IPS-18c (cell line): ENCODE results near the gene LIMCH1.

Experiments used
- H3K4me3 ChIP-seq: 2 replicates; pipeline ENCODE4 v1.7.0; 2013; ENCODE audit warnings: low read depth, mild to moderate bottlenecking, low read length, moderate library complexity; ENCODE audit not compliant: insufficient read depth
- H3K9me3 ChIP-seq: one replicate; pipeline ENCODE4 v1.6.1; 2013; ENCODE audit warnings: mild to moderate bottlenecking, low read length, moderate library complexity; ENCODE audit not compliant: control insufficient read depth, insufficient read depth

LIMCH1 gene

DNA sequence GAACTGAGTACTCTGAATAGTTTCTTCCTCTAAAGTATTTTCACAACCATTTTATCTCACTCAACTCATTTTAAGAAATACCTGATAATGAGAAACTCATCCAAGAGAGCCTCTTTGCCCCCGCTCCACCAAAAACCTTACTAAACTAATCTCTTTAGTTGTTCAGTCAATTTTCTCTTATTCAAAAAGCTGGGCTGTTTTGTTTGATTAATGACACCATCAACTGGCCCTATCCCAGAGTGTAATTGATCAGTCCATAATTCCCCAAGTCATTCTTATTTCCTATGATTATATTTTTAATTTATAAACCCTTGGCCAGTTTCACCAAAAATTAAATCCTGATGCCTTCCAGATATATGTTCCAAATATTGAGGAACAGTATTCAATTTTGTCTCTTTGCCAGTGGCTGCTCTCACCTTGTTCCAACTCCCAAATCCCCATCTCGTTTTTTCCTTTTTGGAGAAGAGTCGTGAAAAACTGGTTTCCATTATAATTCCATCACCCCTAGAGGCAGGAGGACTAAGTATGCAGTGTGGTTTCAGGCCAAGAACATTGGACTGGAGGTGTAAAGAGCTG lies 10.4 kb downstream of the LIMCH1 start:
- Histone ChIP-seq H3K4me3 (no peak overlapping the region), H3K9me3 (no peaks in the 10 kb centered on the region)

DNA sequence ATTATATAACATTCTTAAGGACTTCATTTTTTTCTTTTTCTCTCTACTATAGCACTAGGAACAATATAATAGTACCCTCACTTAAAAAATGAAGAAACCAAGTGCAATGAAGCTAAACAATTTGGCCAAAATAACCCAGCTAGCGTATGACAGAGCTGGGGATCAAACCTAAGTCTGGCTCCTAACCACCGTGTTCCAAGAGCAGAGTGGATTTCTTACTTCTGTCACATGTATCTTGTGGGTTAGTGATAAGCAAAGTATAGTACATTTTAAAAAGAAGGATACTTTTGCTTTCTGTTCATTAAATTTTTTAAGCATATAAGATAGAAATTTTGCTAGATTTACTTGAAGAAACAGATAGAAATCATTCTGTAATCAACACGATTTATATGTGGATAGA lies 11.5 kb downstream of the LIMCH1 start:
- Histone ChIP-seq H3K4me3 (no peak overlapping the region), H3K9me3 (no peaks in the 10 kb centered on the region)

DNA sequence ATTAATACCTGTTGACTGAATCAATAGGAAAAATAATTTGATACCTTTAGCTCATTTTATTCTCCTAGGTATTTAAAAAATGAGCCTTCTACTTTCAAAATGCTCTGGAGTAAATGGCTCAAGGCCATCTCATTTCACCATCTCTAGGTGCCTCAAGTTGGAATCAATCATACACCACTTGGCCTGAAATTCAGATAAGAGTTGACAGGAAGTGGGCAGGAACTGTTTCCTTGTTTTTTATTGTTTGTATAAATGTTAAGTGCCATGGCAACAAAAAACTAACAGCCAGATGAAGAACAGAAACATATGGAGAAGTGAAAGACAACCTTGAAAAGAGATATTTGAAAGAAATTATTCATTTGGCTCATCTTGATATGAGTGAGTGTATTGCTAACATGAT lies 12.4 kb downstream of the LIMCH1 start:
- Histone ChIP-seq H3K4me3 (no peak overlapping the region), H3K9me3 (no peaks in the 10 kb centered on the region)

GRCh38 chr4:41551536-41551935 lies 13.6 kb downstream of the LIMCH1 start:
- Histone ChIP-seq H3K9me3 (no peaks in the 10 kb centered on the region), H3K4me3 (no peak overlapping the region)

DNA sequence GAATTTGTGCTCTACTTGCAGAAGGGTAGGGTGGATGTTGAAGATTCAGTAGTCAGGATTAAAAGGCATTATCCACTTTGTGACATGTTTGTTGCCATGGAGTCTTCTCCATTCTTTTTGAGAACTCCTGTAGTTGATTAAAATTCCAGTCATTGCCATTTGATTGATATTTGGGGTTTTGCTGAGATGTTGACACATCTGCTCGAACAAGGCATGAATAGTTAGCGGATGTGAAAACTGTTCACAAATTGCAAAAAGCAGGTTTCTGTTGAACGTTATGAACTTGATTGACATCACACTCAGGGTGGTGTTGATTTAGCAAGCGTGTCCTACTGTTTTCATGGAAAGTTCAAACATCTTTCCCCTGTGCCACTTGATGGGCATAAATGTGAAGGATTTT lies 16.9 kb downstream of the LIMCH1 start:
- Histone ChIP-seq H3K9me3 (no peaks in the 10 kb centered on the region), H3K4me3 (no peak overlapping the region)

GRCh38 chr4:41556526-41556925 lies 18.6 kb downstream of the LIMCH1 start:
- Histone ChIP-seq H3K9me3 (no peaks in the 10 kb centered on the region), H3K4me3 (no peak overlapping the region)

- H3K4me3 ChIP-seq = no peak overlapping the region
Observed at GRCh38 chr4:41559940-41560516, 22.1 kb downstream of the LIMCH1 start.

DNA sequence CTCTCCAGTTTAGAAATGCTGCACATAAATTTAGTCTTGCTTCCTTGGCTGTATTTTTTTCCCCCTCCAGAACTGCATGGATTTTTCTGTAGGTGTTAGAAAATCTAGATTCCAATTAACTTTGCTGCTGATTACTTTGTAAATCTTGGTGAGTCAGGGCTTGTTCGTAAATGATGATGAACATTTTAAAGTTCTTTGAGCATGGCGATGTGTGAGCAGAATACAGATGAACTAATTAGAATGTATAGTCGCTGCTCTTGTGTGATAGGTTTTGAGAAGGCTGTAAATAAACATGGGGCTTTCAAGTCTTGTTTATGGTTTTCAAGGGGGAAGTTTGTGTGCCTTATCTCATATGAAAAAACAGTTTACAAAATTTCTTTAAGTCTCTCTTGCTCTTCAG lies 23.3 kb downstream of the LIMCH1 start:
- Histone ChIP-seq H3K9me3 (peaks cover 3% of the 10 kb centered on the region), H3K4me3 (no peak overlapping the region)

More at GRCh38 chr4:41559940-41560516, 22.1 kb downstream of the LIMCH1 start:
- H3K9me3 ChIP-seq = peaks cover 3% of the 10 kb centered on the region

DNA sequence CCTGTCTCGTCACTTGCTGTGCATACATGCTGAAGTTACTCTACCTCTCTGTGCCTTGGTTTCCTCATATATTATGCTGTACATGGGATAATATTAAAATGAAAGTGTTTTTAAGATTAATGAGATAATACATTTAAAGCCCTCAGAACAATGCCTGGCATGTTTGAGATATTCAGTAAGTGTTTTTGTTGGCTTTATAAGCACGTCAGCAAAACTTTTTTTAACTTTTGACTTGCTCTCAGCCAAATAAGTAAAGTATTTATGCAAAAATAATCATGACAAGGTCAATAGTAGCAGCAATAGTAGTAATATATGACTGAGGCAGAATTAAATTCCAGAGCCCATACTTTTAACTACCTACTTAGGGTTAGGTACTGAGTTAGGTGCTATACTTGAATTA lies 29.2 kb downstream of the LIMCH1 start:
- Histone ChIP-seq H3K4me3 (no peak overlapping the region), H3K9me3 (peaks cover 3% of the 10 kb centered on the region)

- H3K9me3 ChIP-seq = peaks cover 3% of the 10 kb centered on the region
- no peak overlapping the region for H3K4me3 ChIP-seq
Observed at GRCh38 chr4:41568363-41568762, 30.4 kb downstream of the LIMCH1 start.

DNA sequence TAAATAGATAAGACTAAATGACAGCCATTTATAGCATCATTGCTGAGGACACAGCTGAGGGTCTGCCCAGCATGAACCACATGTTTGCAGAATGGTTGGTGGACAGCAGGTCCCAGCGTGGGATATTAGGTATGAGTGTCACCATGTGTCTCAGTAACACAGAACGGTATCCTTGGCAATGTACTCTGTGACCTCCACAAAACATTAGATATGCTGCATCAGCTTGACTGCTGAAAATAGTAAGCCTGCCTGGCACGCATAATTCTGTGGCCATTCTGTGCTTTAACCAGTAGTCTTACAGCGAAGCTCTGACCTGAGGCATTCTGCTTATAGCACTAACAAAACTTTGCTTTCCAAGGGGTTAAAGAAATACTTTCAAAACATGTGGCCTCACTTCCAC lies 32.0 kb downstream of the LIMCH1 start:
- H3K4me3 ChIP-seq = no peak overlapping the region
- H3K9me3 ChIP-seq = no peaks in the 10 kb centered on the region

DNA sequence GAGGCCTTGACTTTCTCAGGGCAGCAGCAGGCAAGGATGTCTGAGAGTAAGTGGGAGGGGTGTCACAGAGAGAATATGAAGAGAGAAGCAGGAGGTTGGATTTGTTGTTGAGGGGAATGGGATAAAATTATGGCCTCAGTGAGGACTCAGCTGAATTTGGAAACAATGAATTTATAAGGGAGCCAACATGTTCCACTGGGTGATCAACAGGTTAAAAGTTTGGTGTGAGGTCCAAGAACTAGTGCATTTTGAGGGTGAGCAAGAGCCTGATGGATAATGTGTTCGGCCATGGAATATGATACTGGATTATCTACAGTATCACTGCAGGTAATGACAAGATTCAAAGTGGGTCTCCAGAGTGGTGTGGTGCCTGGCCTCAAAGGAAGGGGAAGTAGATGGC lies 33.5 kb downstream of the LIMCH1 start:
- no peaks in the 10 kb centered on the region for H3K9me3 ChIP-seq
- H3K4me3 ChIP-seq = no peak overlapping the region

DNA sequence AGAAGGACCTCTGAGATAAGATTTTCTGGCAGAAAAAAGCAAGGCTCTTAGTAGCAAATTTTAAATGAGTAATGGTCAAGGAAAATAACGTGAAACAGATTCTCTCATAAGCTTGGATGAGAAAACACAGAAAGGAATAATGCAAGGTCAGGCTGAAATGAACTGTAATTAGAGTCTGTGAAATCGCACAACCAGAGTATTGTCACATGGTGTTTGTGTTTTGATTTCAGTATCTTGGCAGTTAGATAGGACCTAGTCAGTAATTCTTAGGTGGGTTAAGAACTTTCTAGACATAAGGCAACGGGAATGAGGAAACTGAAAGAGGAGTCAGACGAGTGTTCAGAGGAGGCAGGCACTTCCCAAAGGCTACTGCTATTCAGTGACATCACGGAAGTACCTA lies 34.6 kb downstream of the LIMCH1 start:
- Histone ChIP-seq H3K4me3 (no peak overlapping the region), H3K9me3 (no peaks in the 10 kb centered on the region)

DNA sequence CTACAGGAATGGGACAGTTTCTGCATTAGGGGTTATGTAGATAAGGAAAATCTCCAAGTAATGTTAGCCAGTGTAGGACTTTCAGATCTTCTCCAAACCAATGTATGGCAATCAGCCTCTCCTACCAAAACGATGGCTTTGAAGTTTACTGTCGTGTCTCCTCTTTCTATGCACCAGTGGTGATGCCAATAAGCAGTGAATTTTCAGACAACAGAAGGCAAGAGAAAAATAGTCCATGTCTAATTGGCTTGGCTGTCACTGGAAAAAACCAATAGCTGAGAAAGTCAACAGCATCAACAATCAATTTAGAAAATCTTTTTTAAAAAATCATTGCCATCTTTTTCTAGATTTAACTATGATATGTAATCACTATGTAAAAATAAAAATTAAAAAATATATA lies 35.0 kb downstream of the LIMCH1 start:
- no peak overlapping the region for H3K4me3 ChIP-seq
- no peaks in the 10 kb centered on the region for H3K9me3 ChIP-seq

DNA sequence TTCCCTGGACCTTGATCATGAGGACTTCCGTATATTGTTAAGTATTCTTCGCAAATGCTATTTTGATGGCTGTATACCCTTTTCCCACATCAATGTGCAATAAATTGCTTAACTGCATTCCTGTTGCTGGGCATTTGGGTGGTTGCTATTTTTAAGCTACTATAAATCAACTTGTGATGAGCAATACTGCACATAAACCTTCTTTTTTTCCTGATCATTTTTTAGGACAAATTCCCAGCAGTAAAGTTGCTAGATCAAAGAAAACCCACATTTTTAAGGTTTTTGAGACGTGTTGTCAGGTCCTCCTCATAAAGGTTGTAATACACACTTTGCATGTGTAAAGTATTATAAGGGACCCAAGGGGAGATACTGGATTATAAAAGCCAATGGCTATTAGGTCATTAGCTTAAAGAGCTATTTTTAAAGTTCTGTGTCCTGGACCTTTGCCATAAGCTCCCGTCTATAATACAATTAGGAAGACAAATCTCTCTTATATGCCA lies 35.6 kb downstream of the LIMCH1 start:
- Histone ChIP-seq H3K4me3 (no peak overlapping the region), H3K9me3 (no peaks in the 10 kb centered on the region)

GRCh38 chr4:41575207-41575606 lies 37.2 kb downstream of the LIMCH1 start:
- Histone ChIP-seq H3K9me3 (no peaks in the 10 kb centered on the region), H3K4me3 (no peak overlapping the region)

- Histone ChIP-seq H3K4me3 (no peak overlapping the region), H3K9me3 (no peaks in the 10 kb centered on the region)
Observed at GRCh38 chr4:41575665-41576064, 37.7 kb downstream of the LIMCH1 start.

GRCh38 chr4:41579043-41579442 lies 41.1 kb downstream of the LIMCH1 start:
- no peaks in the 10 kb centered on the region for H3K9me3 ChIP-seq
- H3K4me3 ChIP-seq = no peak overlapping the region

- H3K4me3 ChIP-seq = no peak overlapping the region
- no peaks in the 10 kb centered on the region for H3K9me3 ChIP-seq
Observed at GRCh38 chr4:41579526-41579925, 41.6 kb downstream of the LIMCH1 start.
